Activated CD4-positive, alpha-beta T cell treated with anti-CD3 and anti-CD28 coated beads, Interleukin-2, amount 50 U/mL, for 16 hours (primary cell): Measurements from ENCODE around the gene TCF4.

Source experiments
- DNase-seq: peaks from one replicate; pipeline ENCODE4 v3.0.0-alpha.2; 2020

The TCF4 gene

DNA sequence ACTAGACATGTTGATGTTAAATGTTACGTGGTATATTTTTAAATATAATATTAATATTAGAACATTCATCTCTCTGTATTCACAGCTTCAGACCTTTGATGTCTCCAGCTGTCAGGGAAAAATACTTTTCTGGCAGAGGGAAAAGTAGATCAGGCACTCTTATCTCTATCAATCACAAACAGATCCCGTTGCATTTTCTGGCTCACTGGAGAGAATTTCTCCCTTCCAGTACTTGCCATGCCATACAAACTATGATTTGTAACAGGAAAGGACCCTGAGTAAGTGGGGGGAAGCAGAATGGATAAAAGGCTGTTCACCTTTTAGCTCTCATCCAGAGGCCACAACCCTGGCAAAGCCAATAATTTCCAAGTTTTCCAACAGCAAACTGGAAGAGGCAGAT is 158.0 kb downstream of the TCF4 start:
- DNase-seq, result no peak

GRCh38 chr18:55427951-55428350 is 160.0 kb downstream of the TCF4 start:
- DNase-seq, result no peak

DNA sequence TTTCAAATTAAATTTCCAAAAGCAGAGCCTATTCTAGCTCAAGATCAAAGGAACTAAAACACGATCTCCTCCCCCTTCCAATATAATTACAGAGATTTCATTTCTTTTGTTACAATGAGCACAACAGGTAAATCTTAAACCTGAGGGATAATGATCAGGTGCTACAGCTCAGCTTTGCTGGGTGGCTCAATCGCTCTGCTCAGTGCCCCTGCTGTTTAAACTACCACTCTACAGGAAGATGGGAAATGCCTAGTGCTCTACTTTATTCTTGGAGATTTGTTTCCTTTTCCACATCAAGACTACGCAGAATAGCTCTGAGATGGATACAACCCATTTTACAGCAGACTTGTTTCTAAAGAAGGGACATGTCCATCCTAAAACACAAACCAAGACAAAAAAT is 162.3 kb downstream of the TCF4 start:
- DNase-seq, result no peak

DNA sequence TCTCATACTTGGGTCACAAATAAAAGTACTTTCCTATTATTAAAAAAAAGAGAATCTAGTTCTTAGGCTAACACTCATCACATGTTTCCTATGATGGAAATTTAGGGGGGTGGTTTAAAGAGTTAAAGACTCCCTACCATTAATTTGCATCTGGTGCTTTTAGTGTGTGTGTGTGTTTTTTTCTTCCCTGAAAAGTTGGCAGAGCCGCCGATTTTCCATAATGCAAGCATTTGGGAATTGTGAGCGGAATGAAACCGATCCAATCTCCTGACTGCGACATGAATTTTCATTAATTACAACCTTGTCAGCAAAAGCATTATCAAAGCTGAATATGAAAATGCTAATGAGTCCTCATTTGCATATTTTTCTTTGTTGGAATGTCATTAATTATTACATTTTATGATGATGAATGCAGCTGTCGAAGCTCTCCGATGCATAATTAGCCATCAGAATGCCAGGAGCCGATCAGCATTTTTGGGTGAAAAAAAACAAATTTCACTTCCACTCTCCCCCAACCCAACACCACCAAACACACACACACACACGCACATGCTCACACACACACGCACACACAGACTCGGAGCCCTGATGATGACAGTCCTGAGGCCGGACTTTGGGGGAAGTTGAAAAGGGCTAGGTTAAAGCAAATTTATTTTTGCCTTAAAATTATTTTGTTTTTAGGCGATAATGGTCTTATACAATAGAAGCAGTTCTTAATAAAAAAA is 165.4 kb downstream of the TCF4 start:
- DNase-seq, result no peak

DNA sequence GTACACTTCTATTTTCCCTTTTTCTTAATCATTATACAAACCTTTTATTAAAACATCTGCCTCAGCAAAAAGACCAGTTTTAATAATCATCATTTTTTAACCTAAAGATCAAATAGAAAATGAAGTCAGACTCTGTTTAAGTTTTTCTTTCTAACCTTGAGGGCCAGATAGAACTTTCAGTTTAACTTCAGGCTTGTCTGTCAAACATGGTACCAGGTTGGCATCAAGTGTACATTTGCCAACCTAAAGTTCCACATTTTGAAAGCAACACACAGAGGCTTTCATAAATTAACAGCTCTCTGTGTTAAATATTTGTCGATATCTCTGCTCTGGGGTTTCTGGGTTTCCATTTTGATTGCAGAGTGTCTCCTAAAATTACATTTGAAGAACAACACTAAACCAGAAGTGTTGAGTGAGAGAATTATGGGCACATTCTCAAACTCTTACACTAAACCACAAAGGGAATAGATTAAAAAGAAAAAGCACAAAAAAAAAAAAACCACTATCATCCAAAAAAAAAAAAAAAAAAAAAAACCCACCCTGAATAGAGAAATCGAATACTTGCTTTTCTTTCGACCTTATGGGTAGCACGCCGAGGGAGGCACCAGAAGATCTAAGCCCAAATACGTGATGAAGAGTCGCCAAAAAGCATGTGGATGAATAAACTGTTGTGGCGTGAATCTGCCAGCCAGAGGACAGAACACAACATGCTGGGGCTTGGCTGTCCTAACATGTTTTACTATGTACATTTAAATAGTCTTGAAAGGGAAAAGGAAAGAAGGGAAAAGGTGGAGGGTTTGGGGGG is 166.2 kb downstream of the TCF4 start:
- no peak for DNase-seq

- no peak for DNase-seq
Observed at GRCh38 chr18:55421308-55421614, 166.7 kb downstream of the TCF4 start.

- DNase-seq, result no peak
Observed at GRCh38 chr18:55420665-55421307, 167.2 kb downstream of the TCF4 start.

- no peak for DNase-seq
Observed at GRCh38 chr18:55419947-55420664, 167.9 kb downstream of the TCF4 start.

DNA sequence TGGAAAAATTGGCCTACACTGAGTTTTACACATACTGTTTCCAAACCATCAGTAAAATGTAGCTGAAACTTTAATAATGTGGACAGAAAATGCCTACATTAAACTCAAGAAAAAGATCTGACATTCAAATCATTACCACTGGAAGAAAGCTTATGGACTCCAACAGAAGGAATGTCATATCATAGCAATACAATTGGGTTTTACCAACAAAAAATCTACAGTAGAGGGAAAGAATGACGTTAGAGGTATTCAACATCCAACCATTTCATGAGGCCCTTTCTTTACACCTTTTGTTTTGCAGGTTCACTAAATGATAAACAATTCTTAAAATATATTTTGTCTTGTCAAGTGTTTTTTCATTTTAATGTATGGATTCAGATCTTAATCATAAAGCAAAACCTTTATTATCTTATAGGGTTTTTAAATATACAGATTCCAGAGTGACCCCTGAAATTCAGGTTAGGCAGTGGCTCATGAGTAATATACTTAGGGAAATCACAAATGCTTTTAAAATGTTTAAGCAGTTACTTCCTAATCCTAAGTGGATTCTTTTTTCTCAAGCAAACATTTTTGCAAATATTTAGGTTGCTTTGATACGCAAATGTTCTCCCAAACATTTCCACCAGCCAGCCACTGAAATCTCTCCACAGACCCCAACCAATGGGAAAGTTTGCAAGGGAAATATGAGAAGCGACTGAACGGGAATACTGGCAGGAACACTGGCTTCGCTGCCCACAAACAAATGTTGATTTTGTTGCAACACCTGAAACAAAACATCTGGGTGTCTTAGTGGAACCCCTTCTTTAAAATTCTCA is 168.7 kb downstream of the TCF4 start:
- DNase-seq, result no peak

- no peak for DNase-seq
Observed at GRCh38 chr18:55418439-55418838, 169.6 kb downstream of the TCF4 start.

GRCh38 chr18:55416791-55417190 is 171.2 kb downstream of the TCF4 start:
- DNase-seq, result no peak

DNA sequence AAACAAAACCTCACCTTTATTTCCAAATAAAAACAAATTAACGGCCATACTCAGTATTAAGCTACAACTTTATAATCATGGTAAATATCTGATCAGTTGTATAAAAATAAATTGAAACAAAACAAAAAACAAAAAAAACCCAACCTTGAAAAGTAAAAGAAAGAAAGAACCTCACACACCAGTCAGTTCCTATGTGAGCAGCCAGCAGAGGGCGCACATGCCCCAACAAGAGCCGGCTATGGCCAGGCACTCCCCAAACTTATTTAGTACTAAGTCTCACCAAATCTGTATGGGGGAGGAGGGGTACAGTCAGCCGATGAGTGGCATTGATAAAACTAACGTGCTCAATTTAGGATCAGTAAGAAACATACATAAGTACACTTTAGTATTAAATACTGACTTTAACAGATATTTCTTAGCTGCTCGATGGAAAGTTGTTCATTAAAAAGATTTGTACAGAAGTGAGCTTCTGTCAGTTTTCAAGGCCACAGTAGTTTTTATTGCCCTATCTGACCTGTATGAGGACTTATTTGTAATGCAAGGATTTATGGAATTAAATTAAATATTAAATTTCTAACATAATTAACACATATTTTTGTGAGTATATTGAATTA is 172.6 kb downstream of the TCF4 start:
- DNase-seq, result peak; percentile 70

DNA sequence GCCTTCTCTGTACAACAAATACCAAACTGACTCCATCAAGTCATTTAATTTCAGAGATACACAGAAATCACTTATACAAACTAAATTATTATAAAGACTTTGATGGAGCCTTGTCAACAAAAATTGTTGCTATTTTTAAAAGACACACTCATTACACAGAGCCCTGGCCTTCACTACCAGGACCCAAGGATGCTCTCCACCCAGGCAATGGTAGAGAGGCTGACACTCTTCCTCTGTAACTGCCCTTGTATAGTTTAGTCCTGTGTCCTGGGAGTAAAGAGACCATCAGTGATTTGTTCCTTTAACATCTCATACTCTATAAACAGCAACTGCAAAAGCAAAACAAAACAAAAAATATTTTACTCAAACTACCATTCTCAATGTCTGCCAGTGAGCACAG is 173.5 kb downstream of the TCF4 start:
- no peak for DNase-seq

GRCh38 chr18:55413474-55413873 is 174.5 kb downstream of the TCF4 start:
- DNase-seq, result peak; percentile 8

DNA sequence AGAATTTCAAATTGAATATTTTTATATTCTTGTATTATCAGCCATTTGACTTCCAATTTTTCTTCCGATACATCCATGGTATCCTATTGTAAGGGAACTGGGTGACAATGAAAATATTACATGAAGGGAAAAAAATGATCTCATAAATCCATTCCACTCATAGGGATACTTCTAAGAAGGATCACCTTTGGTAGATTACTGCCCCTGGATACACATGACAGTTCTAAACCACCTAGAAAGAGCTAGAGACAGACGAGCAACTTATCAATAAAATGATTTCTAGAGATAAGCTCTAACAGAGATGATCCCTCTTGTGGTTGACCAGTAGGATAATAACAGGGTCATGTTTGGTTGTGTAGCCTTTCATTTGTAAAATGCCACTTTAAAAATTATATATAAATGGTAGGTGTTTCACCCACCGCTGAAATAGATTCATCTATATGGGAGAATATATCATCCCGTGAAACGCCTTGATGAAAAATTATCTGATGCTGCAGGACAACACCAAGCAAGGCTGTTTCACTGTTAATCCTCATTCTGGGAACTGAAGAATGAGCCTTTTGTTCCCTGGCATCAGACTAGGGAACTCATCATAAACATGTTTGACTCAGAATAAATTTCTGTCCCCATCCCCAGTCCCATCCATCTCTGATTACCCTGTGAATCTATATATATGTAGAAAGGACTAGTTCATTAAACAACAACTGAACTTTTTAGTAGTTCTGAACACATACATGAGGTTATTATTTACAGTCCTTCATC is 180.0 kb downstream of the TCF4 start:
- no peak for DNase-seq

- DNase-seq, result no peak
Observed at GRCh38 chr18:55407191-55407590, 180.8 kb downstream of the TCF4 start.

DNA sequence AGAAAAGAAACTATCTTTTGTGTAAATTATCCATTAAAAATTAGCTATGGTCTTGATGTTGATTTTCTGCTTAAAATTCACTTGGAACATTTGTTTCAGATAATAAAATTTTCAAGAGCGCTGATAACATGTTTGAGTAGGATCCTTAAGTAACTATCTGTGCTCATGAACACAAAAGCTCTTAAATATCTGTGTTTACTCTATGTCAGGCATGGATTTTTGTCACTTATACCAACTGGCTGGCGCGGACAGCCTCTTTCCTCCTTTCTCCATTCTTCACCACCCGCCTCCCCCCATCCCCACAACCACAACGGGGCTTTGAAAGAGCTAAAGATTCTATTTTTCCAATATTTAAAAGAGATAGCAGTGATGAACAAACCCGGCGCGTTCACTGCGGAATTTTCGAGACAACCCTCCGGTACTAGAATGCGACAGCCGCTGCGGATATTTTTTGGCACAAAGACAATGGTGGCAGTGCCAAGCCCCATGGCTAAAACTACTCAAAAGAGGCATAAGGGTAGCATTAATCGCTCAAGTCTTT is 181.5 kb downstream of the TCF4 start:
- DNase-seq, result no peak

GRCh38 chr18:55405893-55406406 is 182.0 kb downstream of the TCF4 start:
- DNase-seq, result no peak

- no peak for DNase-seq
Observed at GRCh38 chr18:55405475-55405874, 182.5 kb downstream of the TCF4 start.

GRCh38 chr18:55404832-55405465 is 183.0 kb downstream of the TCF4 start:
- no peak for DNase-seq
